Common myeloid progenitor, CD34-positive (primary cell): ENCODE measurements around the gene MSH4.
"Not testable (repeated sequence)": the region's sequence is repeated elsewhere in the genome, so short reads cannot be mapped to it uniquely, and the experiment has no call there.

ENCODE experiments used
- CTCF ChIA-PET: fragments of 350-600 bp; sonication (Branson Sonifier 250); formaldehyde crosslinking; loops from one replicate; lab custom pipeline; 2021; ENCODE audit warnings: antibody characterized with exemption; lab: Charles Lee
- POLR2A ChIA-PET: fragments of 350-600 bp; sonication (Branson Sonifier 250); formaldehyde crosslinking; loops from one replicate; lab custom pipeline; 2021; ENCODE audit warnings: antibody characterized with exemption; lab: Charles Lee
- DNase-seq, 3 donors: peaks; one replicate each; pipeline versions ENCODE4 v3.0.0 to v3.0.0-alpha.2; 2013
- H3K27ac ChIP-seq, 2 experiments: 1 replicate in 1 of 2; 2 replicates in 1 of 2; pipeline ENCODE4 v1.7.0; 2013; ENCODE audit warnings: inconsistent platforms in 2 of 2, low read length in 2 of 2, mild to moderate bottlenecking in 2 of 2, low read depth in 1 of 2, moderate library complexity in 1 of 2; ENCODE audit not compliant: severe bottlenecking in 2 of 2, insufficient read depth in 1 of 2, poor library complexity in 1 of 2
- H3K27me3 ChIP-seq, 5 experiments: replicated peaks in 2 of 5; 1 replicate in 3 of 5; 2 replicates in 2 of 5; pipeline versions ENCODE4 v1.6.1 to v1.7.0; 2013; ENCODE audit warnings: low read length in 4 of 5, mild to moderate bottlenecking in 2 of 5, moderate library complexity in 2 of 5, inconsistent platforms in 1 of 5; ENCODE audit not compliant: insufficient read depth in 5 of 5, control insufficient read depth in 4 of 5
- H3K36me3 ChIP-seq, 4 experiments: 1 replicate in 2 of 4; 2 replicates in 2 of 4; pipeline versions ENCODE4 v1.6.1 to v1.7.0; 2013; ENCODE audit warnings: low read length in 3 of 4, control low read depth in 1 of 4, mild to moderate bottlenecking in 1 of 4; ENCODE audit not compliant: control insufficient read depth in 4 of 4, insufficient read depth in 4 of 4
- H3K4me1 ChIP-seq, 4 experiments: 1 replicate in 3 of 4; 2 replicates in 1 of 4; pipeline versions ENCODE4 v1.6.1 to v1.7.1; 2013; ENCODE audit warnings: low read length in 3 of 4, mild to moderate bottlenecking in 3 of 4, control low read depth in 1 of 4, inconsistent platforms in 1 of 4, moderate library complexity in 1 of 4; ENCODE audit not compliant: control insufficient read depth in 4 of 4, insufficient read depth in 4 of 4; ENCODE audit errors: control extremely low read depth in 1 of 4
- H3K4me3 ChIP-seq, 7 experiments: 1 replicate in 4 of 7; 2 replicates in 3 of 7; pipeline versions ENCODE4 v1.5.1 to v1.7.0; 2013; ENCODE audit warnings: mild to moderate bottlenecking in 7 of 7, low read length in 6 of 7, moderate library complexity in 6 of 7, inconsistent platforms in 2 of 7, low read depth in 2 of 7, control low read depth in 1 of 7; ENCODE audit not compliant: insufficient read depth in 4 of 7, control insufficient read depth in 1 of 7; ENCODE audit errors: extremely low read depth in 1 of 7
- H3K9me3 ChIP-seq, 5 experiments: 1 replicate in 4 of 5; 2 replicates in 1 of 5; pipeline versions ENCODE4 v1.6.1 to v1.7.1; 2013; ENCODE audit warnings: low read length in 4 of 5, mild to moderate bottlenecking in 2 of 5, inconsistent platforms in 1 of 5, low read depth in 1 of 5, moderate library complexity in 1 of 5; ENCODE audit not compliant: control insufficient read depth in 4 of 5, insufficient read depth in 2 of 5; ENCODE audit errors: control extremely low read depth in 1 of 5
- WGBS: methylation state at CpG from one replicate; pipeline ENCODE4 v1.1.5; 2013; ENCODE audit not compliant: insufficient coverage; 5-methylcytosine and 5-hydroxymethylcytosine counted together

Gene MSH4

GRCh38 chr1:75811211-75811981, 14.7 kb downstream of the MSH4 start:
- no CpG with 5 or more reads among the region's 1 CpG for WGBS
- Histone ChIP-seq H3K9me3 (no peaks in the 10 kb centered on the region), H3K4me3 (no peak overlapping the region), H3K36me3 (no peaks in the 10 kb centered on the region), H3K4me1 (no peaks in the 10 kb centered on the region), H3K27ac (no peak overlapping the region), H3K27me3 (no peaks in the 10 kb centered on the region)
- CTCF ChIA-PET, result no interaction called here
- POLR2A ChIA-PET, result no interaction called here
- no peak for DNase-seq

GRCh38 chr1:75812065-75812464, 15.4 kb downstream of the MSH4 start:
- CTCF ChIA-PET, result no interaction called here
- H3K27me3 ChIP-seq, result no peaks in the 10 kb centered on the region
- no peak overlapping the region for H3K4me3 ChIP-seq
- POLR2A ChIA-PET, result no interaction called here
- H3K36me3 ChIP-seq, result no peaks in the 10 kb centered on the region
- no peaks in the 10 kb centered on the region for H3K4me1 ChIP-seq
- DNase-seq, result no peak
- H3K27ac ChIP-seq, result no peak overlapping the region
- WGBS, result 100% methylated on average over 1 of the region's 3 CpGs
- H3K9me3 ChIP-seq, result no peaks in the 10 kb centered on the region

- CTCF ChIA-PET, H3K4me3 ChIP-seq, H3K27ac ChIP-seq, DNase-seq, H3K4me1 ChIP-seq, POLR2A ChIA-PET, H3K36me3 ChIP-seq, H3K27me3 ChIP-seq, H3K9me3 ChIP-seq: not testable (repeated sequence)
- 67% methylated on average over 1 of the region's 1 CpG for WGBS
Observed at GRCh38 chr1:75823596-75823995, 26.9 kb downstream of the MSH4 start.

GRCh38 chr1:75836528-75837100, 39.9 kb downstream of the MSH4 start:
- H3K36me3 ChIP-seq, result no peaks in the 10 kb centered on the region
- no peak overlapping the region for H3K27ac ChIP-seq
- H3K9me3 ChIP-seq, result peaks cover 0 to 2% (median 0%) of the 10 kb centered on the region in 5 experiments
- POLR2A ChIA-PET, result no interaction called here
- WGBS, result 100% methylated on average over 1 of the region's 2 CpGs
- H3K4me1 ChIP-seq, result peaks cover 0 to 11% (median 3%) of the 10 kb centered on the region in 4 experiments
- no peak overlapping the region for H3K4me3 ChIP-seq
- peak in 2 of 3 donors; percentile 11 to 14 for DNase-seq
- CTCF ChIA-PET, result no interaction called here
- no peaks in the 10 kb centered on the region for H3K27me3 ChIP-seq

GRCh38 chr1:75838079-75838478, 41.4 kb downstream of the MSH4 start:
- Histone ChIP-seq H3K9me3 (peaks cover 0 to 2% (median 0%) of the 10 kb centered on the region in 5 experiments), H3K27ac (no peak overlapping the region), H3K36me3 (no peaks in the 10 kb centered on the region), H3K27me3 (no peaks in the 10 kb centered on the region), H3K4me3 (no peak overlapping the region), H3K4me1 (peaks cover 0 to 11% (median 3%) of the 10 kb centered on the region in 4 experiments)
- peak in 2 of 3 donors; percentile 5 to 22 for DNase-seq
- CTCF ChIA-PET, result no interaction called here
- POLR2A ChIA-PET, result no interaction called here
- WGBS, result 83% methylated on average over 2 of the region's 2 CpGs

GRCh38 chr1:75841421-75841820, 44.7 kb downstream of the MSH4 start:
- H3K9me3 ChIP-seq, result no peaks in the 10 kb centered on the region
- ChIA-PET CTCF (interaction anchor here (1.5 kb wide), 1 partner anchor 1302 kb away, joined by 3 read pairs; no protein-coding TSS in a partner anchor), POLR2A (no interaction called here)
- H3K27ac ChIP-seq, result no peak overlapping the region
- peaks cover 0 to 8% (median 2%) of the 10 kb centered on the region in 4 experiments for H3K4me1 ChIP-seq
- H3K4me3 ChIP-seq, result no peak overlapping the region
- no peaks in the 10 kb centered on the region for H3K27me3 ChIP-seq
- no peak for DNase-seq
- no peaks in the 10 kb centered on the region for H3K36me3 ChIP-seq

- Histone ChIP-seq H3K36me3 (no peaks in the 10 kb centered on the region), H3K9me3 (no peaks in the 10 kb centered on the region), H3K27ac (no peak overlapping the region), H3K27me3 (no peaks in the 10 kb centered on the region), H3K4me1 (no peaks in the 10 kb centered on the region), H3K4me3 (no peak overlapping the region)
- 0% methylated on average over 1 of the region's 1 CpG for WGBS
- ChIA-PET POLR2A (no interaction called here), CTCF (no interaction called here)
- no peak for DNase-seq
Observed at GRCh38 chr1:75845576-75845975, 48.9 kb downstream of the MSH4 start.
